HepG2 (cell line): Measurements from ENCODE around the gene CKB. TPM values are rescaled to one million over a fixed set of nuclear protein-coding genes. Genes with fewer than 3 reads are reported as not detected.
A peak's percentile ranks its signal among the peaks of the same experiment; 100 is the strongest.

Source experiments
- ATAC-seq: fragments of 200-7000 bp; cut with Tn5 transposase; 3 replicates; pipeline ENCODE4 v1.9.1; 2020; ENCODE audit warnings: mild to moderate bottlenecking, moderate library complexity
- BruUV-seq: library from RNA; stranded (reverse); fragments of 400-500 nt; replicated peaks from 2 replicates; lab custom pipeline; 2021; lab: Mats Ljungman, UMichigan
- CTCF ChIA-PET: fragments of 300-600 bp; formaldehyde crosslinking; extraction: SDS; loops from one replicate; lab custom pipeline; 2021; ENCODE audit warnings: low total read pairs, inconsistent platforms, low intra/inter-chr PET ratio; lab: Yijun Ruan, JAX
- POLR2A ChIA-PET: fragments of 350-600 bp; sonication (Branson Sonifier 250); formaldehyde crosslinking; loops from one replicate; lab custom pipeline; 2020; ENCODE audit warnings: antibody characterized with exemption, inconsistent platforms; lab: Yijun Ruan, JAX
- DNase-seq: peaks from one replicate; pipeline ENCODE4 v3.0.0-alpha.2; 2015; ENCODE audit warnings: low spot score
- FAIRE-seq: peaks from 3 replicates; lab custom pipeline; 2011; peaks lifted over from hg19 to GRCh38; lab: Jason Lieb, UNC
- H2AFZ ChIP-seq: one replicate; pipeline ENCODE4 v1.6.1; 2011; ENCODE audit warnings: low read length, inconsistent platforms
- H3K27ac ChIP-seq: fragments of 300-600 bp; 3 replicates; pipeline ENCODE4 v1.8.0; 2011; ENCODE audit warnings: mixed run types, mild to moderate bottlenecking, mixed read lengths, low read length, inconsistent platforms; ENCODE audit not compliant: insufficient read depth; ENCODE audit errors: extremely low read length
- H3K27me3 ChIP-seq, 2 experiments: fragments of 200-600 bp in 1 of 2; 2 replicates in 1 of 2; 3 replicates in 1 of 2; pipeline versions ENCODE4 v1.6.0 to v1.8.0; 2011; ENCODE audit warnings: low read length in 2 of 2, mild to moderate bottlenecking in 2 of 2, moderate library complexity in 2 of 2, inconsistent platforms in 1 of 2; ENCODE audit not compliant: insufficient read depth in 2 of 2, control insufficient read depth in 1 of 2
- H3K36me3 ChIP-seq, 2 experiments: fragments of 200-600 bp in 1 of 2; replicated peaks in 1 of 2; 2 replicates in 1 of 2; 3 replicates in 1 of 2; pipeline versions ENCODE4 v1.5.1 to v1.8.0; 2011; ENCODE audit warnings: low read length in 2 of 2, inconsistent platforms in 1 of 2; ENCODE audit not compliant: insufficient read depth in 2 of 2, control insufficient read depth in 1 of 2
- H3K4me1 ChIP-seq: 2 replicates; pipeline ENCODE4 v1.5.1; 2012; ENCODE audit warnings: low read length, inconsistent platforms; ENCODE audit not compliant: insufficient read depth
- H3K4me2 ChIP-seq: 2 replicates; pipeline ENCODE4 v1.6.0; 2011; ENCODE audit warnings: low read depth, low read length, inconsistent platforms
- H3K4me3 ChIP-seq, 3 experiments: fragments of 200-600 bp in 1 of 3; sonication (generic), shearing (Covaris generic) in 1 of 3; replicated peaks in 1 of 3; 2 replicates each; pipeline ENCODE4 v1.5.1; 2011 to 2016; ENCODE audit warnings: low read length in 3 of 3, inconsistent platforms in 2 of 3, low read depth in 2 of 3, mild to moderate bottlenecking in 2 of 3, control low read depth in 1 of 3, mixed read lengths in 1 of 3; ENCODE audit not compliant: insufficient read depth in 1 of 3
- H3K79me2 ChIP-seq: one replicate; pipeline ENCODE4 v1.6.1; 2011; ENCODE audit warnings: low read length, inconsistent platforms; ENCODE audit not compliant: insufficient read depth
- H3K9ac ChIP-seq: 2 replicates; pipeline ENCODE4 v1.6.0; 2011; ENCODE audit warnings: mild to moderate bottlenecking, low read depth, low read length, inconsistent platforms; ENCODE audit not compliant: insufficient read depth
- H3K9me3 ChIP-seq: 2 replicates; pipeline ENCODE4 v1.5.1; 2012; ENCODE audit warnings: mild to moderate bottlenecking, low read length
- H4K20me1 ChIP-seq: 2 replicates; pipeline ENCODE4 v1.6.0; 2011; ENCODE audit warnings: inconsistent platforms, mild to moderate bottlenecking, low read length, moderate library complexity; ENCODE audit not compliant: insufficient read depth
- AGO1 ChIP-seq: fragments of 200-400 bp; formaldehyde crosslinking; IDR thresholded peaks from 2 replicates; pipeline ENCODE4 v1.6.1; 2017; ENCODE audit warnings: mild to moderate bottlenecking, low read depth, low read length, moderate library complexity; ENCODE audit not compliant: poor library complexity, severe bottlenecking
- AGO2 ChIP-seq: fragments of 200-400 bp; formaldehyde crosslinking; optimal IDR thresholded peaks from 2 replicates; pipeline ENCODE3; 2017; ENCODE audit warnings: mild to moderate bottlenecking, low read depth, low read length, moderate library complexity
- ELF1 ChIP-seq: sonication (generic); formaldehyde crosslinking; IDR thresholded peaks from 2 replicates; pipeline ENCODE4 v1.4.0; 2020; ENCODE audit warnings: missing genetic modification reagents
- GZF1 ChIP-seq: sonication (generic); formaldehyde crosslinking; IDR thresholded peaks from 2 replicates; pipeline ENCODE4 v1.5.1; 2020; ENCODE audit warnings: mild to moderate bottlenecking, missing genetic modification reagents
- IRF1 ChIP-seq: sonication (generic); formaldehyde crosslinking; IDR thresholded peaks from 2 replicates; pipeline ENCODE4 v1.4.0; 2020; ENCODE audit warnings: low read depth, mild to moderate bottlenecking, missing genetic modification reagents
- NCOR1 ChIP-seq: fragments of 200-600 bp; sonication (generic); IDR thresholded peaks from 2 replicates; pipeline ENCODE4 v1.7.0; 2017; ENCODE audit warnings: antibody characterized with exemption, low read length, borderline replicate concordance
- SP4 ChIP-seq: sonication (generic); formaldehyde crosslinking; IDR thresholded peaks from 2 replicates; pipeline ENCODE4 v1.8.1; 2023; ENCODE audit warnings: mild to moderate bottlenecking, missing genetic modification reagents
- TEF ChIP-seq: sonication (generic); formaldehyde crosslinking; IDR thresholded peaks from 2 replicates; pipeline ENCODE4 v1.5.0; 2020; ENCODE audit warnings: missing genetic modification reagents
- THAP8 ChIP-seq: sonication (generic); formaldehyde crosslinking; IDR thresholded peaks from 2 replicates; pipeline ENCODE4 v1.5.1; 2020; ENCODE audit warnings: missing genetic modification reagents, mild to moderate bottlenecking, borderline replicate concordance
- ZFX ChIP-seq: sonication (generic); formaldehyde crosslinking; IDR thresholded peaks from 2 replicates; pipeline ENCODE4 v1.4.0; 2020; ENCODE audit warnings: mild to moderate bottlenecking, low read depth, missing genetic modification reagents, moderate library complexity
- ZNF513 ChIP-seq: sonication (generic); formaldehyde crosslinking; conservative IDR thresholded peaks from 2 replicates; pipeline ENCODE4 v1.5.0; 2020; ENCODE audit warnings: missing genetic modification reagents
- ZNF710 ChIP-seq: sonication (generic); formaldehyde crosslinking; IDR thresholded peaks from 2 replicates; pipeline ENCODE4 v1.5.0; 2020; ENCODE audit warnings: mild to moderate bottlenecking, missing genetic modification reagents, borderline replicate concordance
- WGBS: methylation state at CpG from one replicate; pipeline ENCODE4 v1.1.6; 2017; ENCODE audit warnings: low lambda C conversion rate; 5-methylcytosine and 5-hydroxymethylcytosine counted together
- in situ Hi-C: cut with HindIII; loops from 2 replicates; pipeline ENCODE4 v1.10.0; 2017; ENCODE audit warnings: low pct_unique_long_range_greater_than_20kb; ENCODE audit not compliant: extremely low pct_ligation_motif_present
- intact Hi-C: fragments of 100-400 bp; cut with micrococcal nuclease; formaldehyde crosslinking; loops from one replicate; pipeline ENCODE4 v1.10.0; 2022; ENCODE audit not compliant: unreplicated experiment
- polyA plus RNA-seq, 8 experiments: library from polyadenylated mRNA; depleted of rRNA in 3 of 8; stranded (reverse) in 7 of 8; unstranded in 1 of 8; fragments of >200 nt; fragmentation: Illumina TruSeq in 4 of 8; extraction: Trizol in 4 of 8; gene quantifications; 2 replicates each; pipeline versions ENCODE4 v1.2.1 to v1.2.3, GENCODE V29; 2011 to 2016; ENCODE audit warnings: low read depth in 4 of 8, missing spikeins in 1 of 8, mixed read lengths in 1 of 8; ENCODE audit not compliant: insufficient read depth in 1 of 8
- total RNA-seq, 5 experiments: library from RNA; depleted of rRNA; stranded (reverse); fragments of >200 nt; fragmentation: Illumina TruSeq; extraction: Trizol; gene quantifications; 2 replicates each; pipeline ENCODE4 v1.2.3, GENCODE V29; 2016; ENCODE audit warnings: low read depth in 1 of 5
- TF ChIP-seq, protein P1 (sequence below): sonication (generic); formaldehyde crosslinking; IDR thresholded peaks from 2 replicates; pipeline ENCODE4 v1.4.0; 2020; ENCODE audit warnings: missing genetic modification reagents

The CKB gene
- total and polyA plus RNA-seq, 2 of the 13 experiments (the other 11 are each of a cell fraction or from before 2014, with no cell fraction given) = 82.3 to 217 TPM

DNA sequence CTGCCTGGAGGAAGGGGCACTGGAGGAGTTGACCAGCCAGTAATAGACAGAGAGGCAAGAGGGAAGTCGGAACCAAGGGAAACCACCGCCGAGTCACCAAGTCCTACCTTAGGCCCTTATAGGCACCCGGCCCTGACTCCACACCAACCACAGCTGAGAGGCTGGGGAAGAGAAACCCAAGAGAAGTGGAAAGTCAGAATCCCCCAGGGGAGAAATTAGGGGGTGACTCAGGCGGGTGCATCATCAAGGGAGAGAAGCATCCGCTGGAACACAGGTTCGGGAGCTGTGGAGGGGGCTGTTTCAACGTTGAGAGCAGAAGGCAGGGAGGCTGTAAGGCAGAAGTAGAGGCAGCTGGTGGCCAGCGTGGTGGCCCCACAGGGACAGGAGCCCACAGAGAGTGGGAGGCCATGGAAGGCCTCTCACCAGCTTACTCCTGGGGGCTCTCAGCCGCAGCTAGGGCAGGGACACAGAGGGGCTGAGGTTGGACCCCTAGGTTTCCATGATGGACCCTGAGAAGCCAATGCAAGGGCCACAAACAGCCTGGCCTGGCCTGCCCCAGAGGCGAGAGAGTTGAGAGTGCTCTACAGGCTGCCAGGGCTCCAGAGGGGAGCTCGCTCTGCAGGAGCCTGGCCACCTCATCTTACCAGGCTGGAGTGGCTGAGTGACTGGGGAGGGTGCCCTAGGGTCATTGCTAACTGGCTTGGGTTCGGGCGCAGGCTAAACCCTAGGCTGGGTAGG lies 4.9 kb upstream of the CKB start:
- intact Hi-C loops (no loop called here), in situ Hi-C loops (no loop called here)
- Histone ChIP-seq H3K36me3 (peaks cover 3% of the 10 kb centered on the region in 2 experiments; a peak in 3 of 5 replicates), H4K20me1 (no peaks in the 10 kb centered on the region), H3K27ac (peak overlapping the region; percentile 89), H3K4me1 (peaks cover 75% of the 10 kb centered on the region), H3K4me3 (peak overlapping the region; percentile 65 to 98 (median 95)), H3K9me3 (no peaks in the 10 kb centered on the region), H3K9ac (peak overlapping the region; percentile 86), H3K79me2 (peaks cover 30% of the 10 kb centered on the region), H2AFZ (no peak overlapping the region), H3K27me3 (no peaks in the 10 kb centered on the region; a peak in 1 of 5 replicates), H3K4me2 (peak overlapping the region; percentile 98)
- DNase-seq (no peak), FAIRE-seq (no peak), ATAC-seq (peak; percentile 37)
- CTCF ChIA-PET = no interaction called here
- POLR2A ChIA-PET = interaction anchor here (0.9 to 3.2 kb wide), 9 partner anchors 9 to 353 kb away, joined by 4 to 37 read pairs (median 12); partner anchors contain the start of genes BAG5, COA8 and EIF5
- 67% methylated on average over 14 of the region's 14 CpGs for WGBS
- BruUV-seq = no TSS peak
- TF ChIP-seq ELF1 (CRISPR knock-in tag) = no peak
- TF ChIP-seq AGO1 = peak; percentile 5
- TF ChIP-seq NCOR1 = 0 out of 2 replicates have a peak, but pooled peaks have one; percentile 2
- TF ChIP-seq, protein P1, sequence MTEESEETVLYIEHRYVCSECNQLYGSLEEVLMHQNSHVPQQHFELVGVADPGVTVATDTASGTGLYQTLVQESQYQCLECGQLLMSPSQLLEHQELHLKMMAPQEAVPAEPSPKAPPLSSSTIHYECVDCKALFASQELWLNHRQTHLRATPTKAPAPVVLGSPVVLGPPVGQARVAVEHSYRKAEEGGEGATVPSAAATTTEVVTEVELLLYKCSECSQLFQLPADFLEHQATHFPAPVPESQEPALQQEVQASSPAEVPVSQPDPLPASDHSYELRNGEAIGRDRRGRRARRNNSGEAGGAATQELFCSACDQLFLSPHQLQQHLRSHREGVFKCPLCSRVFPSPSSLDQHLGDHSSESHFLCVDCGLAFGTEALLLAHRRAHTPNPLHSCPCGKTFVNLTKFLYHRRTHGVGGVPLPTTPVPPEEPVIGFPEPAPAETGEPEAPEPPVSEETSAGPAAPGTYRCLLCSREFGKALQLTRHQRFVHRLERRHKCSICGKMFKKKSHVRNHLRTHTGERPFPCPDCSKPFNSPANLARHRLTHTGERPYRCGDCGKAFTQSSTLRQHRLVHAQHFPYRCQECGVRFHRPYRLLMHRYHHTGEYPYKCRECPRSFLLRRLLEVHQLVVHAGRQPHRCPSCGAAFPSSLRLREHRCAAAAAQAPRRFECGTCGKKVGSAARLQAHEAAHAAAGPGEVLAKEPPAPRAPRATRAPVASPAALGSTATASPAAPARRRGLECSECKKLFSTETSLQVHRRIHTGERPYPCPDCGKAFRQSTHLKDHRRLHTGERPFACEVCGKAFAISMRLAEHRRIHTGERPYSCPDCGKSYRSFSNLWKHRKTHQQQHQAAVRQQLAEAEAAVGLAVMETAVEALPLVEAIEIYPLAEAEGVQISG (CRISPR knock-in tag) = peak; percentile 11; the same call in 1 of the 2 replicates
- TF ChIP-seq AGO2 = peak; percentile 11
- TF ChIP-seq ZNF710 (CRISPR knock-in tag) = 0 out of 2 replicates have a peak, but pooled peaks have one; percentile 5
- TF ChIP-seq SP4 (CRISPR knock-in tag) = 0 out of 2 replicates have a peak, but pooled peaks have one; percentile 23
- TF ChIP-seq TEF (CRISPR knock-in tag) = no peak
- no peak for TF ChIP-seq THAP8 (CRISPR knock-in tag)
- no peak for TF ChIP-seq ZNF513 (CRISPR knock-in tag)
- TF ChIP-seq IRF1 (CRISPR knock-in tag) = no peak
- TF ChIP-seq ZFX (CRISPR knock-in tag) = peak; percentile 25; the same call in 1 of the 2 replicates
- no peak for TF ChIP-seq GZF1
